COR-L47 (cell line): Measurements from ENCODE around the gene FAM120B.

Experiments used
- DNase-seq: peaks from one replicate; lab custom pipeline; 2025; lab: John Stamatoyannopoulos, UW

Gene FAM120B

DNA sequence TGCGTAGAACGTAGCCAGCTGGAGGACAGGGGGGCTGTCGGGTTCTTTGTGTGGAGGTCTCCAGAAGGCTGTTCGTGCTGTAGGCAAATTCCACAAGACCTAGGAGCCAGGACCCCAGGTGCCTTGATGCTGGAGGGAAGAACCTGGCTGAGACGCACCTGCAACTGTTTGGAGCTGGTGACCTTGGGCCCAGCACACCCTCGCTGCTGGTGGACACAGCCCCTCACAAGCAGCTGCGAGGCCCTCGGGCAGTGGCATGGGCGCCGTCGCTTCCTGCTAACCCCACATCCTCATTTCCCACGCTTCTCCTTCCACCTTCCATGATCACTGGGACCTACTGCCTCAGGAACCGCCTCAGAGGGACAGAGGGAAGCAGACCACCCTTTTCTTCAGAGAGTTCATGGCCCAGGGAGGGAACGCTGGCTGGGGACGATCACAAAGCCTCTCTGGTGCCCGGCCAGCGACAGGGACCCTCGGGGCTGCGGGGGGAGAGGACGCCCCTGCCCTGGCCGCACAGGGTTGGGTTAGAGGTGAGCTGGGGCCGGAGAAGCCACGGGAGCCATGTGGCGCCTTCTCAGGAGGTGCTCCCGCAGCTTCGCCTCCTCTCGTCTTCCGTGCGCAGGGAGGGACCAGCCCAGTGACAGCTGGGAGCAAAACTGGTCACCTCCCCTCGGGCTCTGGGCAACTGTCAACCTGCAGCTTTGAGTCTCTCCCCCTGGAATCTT, 34.1 kb upstream of the FAM120B start:
- no peak for DNase-seq

DNA sequence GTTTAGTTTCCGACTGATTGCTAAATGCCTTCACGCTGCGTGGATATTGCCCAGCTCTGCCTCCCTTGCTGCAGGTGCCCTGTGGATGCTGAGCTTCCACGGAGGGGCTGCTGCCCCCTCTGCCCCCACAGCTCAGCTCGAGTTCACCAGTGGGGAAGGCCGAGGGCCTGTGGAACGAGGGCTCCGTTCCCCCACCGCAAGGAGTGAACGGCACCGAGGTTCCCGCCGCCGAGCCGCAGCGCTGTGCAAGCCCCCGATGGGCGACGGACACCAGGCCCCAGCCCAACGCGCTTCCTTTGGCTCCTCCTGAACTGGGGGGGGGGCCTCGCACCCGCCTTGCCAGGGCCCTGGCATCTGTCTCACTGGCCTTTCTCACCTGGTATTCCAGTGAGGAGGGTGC, 33.4 kb upstream of the FAM120B start:
- no peak for DNase-seq

GRCh38 chr6:170273681-170274080, 32.9 kb upstream of the FAM120B start:
- DNase-seq: no peak

- DNase-seq: no peak
Observed at GRCh38 chr6:170274713-170275560, 31.6 kb upstream of the FAM120B start.

DNA sequence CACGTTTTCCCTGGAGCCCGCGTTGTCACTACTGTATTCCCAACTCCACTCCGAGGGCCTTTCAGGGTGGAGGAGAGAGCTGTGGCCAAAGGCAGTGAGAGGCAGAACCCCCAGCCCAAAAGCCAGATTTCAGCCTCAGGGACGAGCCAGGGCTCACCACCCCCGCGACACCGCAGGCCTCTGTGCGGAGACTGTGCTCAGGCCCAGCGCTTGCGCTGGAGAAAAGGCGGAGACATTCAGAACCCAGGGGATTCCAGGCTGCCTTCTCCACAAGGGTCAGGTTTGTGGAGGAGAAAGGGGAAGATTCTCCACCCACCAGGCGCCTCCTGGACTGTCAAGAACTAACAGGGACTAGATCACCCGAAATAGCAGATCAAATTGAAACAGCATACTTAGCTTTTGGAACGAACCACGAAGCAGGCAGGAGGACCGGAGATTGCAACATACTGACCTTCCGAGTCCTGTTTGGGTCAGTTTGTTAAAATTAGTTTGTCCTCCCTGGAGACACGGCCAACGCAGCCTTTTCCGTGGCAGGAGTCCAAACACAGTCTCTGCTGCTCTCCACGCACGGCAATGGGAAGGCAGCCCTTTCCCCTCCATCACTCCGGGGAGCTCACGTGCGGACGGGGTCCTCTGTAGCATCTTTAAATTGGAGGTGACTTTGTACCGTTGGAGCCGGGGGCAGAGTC, 30.0 kb upstream of the FAM120B start:
- DNase-seq: no peak

DNA sequence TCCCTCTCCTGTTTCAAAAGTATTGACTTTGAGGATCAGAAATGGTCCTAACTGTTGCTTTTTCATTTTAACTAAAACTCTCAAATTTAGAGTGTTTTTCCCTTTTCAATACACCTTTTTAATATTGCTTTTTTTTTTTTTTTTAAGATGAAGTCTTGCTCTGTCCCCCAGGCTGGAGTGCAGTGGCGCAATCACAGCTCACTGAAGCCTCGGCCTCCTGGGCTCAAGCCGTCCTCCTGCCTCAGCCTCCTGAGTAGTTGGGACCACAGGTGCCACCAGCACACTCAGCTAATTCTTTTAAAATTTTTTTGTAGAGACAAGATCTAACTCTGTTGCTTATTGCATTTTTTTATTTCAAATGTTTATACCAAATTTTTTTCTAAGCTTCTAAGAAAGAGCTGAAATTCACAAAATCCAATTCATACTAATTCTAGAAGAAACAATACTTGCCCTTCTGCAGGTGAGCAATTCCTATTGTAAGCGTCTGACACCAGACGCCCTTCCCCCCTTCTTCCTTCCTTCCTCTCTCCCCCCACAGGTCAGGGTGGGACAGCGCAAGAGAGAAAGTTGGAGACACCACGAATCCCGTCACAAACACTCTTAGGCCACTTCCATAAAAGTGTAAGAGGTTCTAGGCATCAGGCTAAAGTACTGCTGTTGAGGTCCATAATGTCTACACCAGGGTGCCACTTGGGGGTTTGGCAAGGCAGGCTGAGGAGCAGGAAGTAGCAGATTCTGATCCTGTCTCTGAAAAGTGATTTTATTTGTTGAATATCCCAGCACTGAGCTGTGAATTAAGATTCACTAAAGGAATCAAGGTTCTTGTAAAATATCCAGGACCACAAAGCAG, 28.4 kb upstream of the FAM120B start:
- DNase-seq: no peak

DNA sequence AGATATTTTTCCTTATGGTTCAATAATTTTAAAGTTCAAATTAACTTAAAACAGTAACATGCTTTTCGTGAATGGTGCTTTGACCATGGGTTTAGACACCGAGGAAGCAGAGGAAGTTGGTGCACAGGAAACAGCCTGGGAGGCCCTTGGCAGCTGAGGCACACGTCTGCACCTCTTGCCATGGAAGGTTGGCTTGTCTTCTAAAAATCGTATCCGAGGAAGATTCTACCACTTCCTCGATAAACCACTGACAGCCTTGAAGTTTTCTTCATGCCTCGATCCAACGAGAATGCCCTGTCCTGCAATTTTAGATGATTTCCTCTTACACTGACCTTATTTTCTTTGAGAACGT, 27.8 kb upstream of the FAM120B start:
- DNase-seq: no peak

- no peak for DNase-seq
Observed at GRCh38 chr6:170279426-170279825, 27.1 kb upstream of the FAM120B start.

- no peak for DNase-seq
Observed at GRCh38 chr6:170279977-170280688, 26.4 kb upstream of the FAM120B start.

- no peak for DNase-seq
Observed at GRCh38 chr6:170280689-170281045, 25.9 kb upstream of the FAM120B start.

DNA sequence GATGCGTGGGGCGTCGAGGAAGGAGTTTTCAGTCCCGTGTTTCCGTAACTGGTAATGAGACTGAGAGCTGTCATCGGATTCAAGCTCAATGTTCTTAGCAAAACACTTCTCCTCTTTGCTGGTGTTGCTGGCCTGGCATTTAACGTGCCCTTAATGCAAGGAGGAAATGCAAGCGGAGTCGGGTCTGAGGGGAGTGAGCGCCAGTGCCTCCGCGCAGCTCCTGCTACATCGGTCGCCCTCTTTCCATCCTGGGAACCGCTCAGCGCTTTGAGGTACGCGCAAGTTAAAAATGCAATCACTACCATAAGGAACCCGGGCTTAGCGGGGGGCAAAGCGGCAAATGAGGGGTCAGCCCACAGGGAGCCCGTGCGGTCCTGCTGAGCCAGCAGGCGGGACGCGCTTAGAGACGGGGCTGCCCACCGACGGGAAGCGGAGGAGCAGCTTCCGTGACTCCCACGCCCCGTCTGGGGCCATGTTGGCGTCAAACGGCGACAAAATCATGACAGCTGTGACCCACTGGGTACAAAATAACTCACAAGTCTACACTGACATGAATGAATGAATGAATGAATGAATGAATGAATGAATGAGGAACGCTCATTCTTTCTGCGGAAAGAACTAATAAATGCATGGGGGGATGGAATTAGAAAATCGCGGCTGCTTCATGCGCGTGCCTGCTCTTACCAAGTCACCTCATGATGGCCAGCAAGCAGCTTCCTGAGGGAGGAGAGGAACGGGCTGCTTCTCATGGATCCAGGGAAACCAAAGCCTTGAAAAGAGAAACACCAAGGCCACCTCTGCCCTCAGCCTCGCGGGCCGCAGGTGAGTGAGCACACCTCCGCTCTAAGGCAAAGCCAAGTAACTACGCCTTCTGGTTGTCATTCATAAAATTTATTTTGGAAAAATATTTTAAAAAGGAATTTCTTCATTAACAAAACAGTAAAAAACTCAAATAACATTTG, 24.9 kb upstream of the FAM120B start:
- DNase-seq: no peak

DNA sequence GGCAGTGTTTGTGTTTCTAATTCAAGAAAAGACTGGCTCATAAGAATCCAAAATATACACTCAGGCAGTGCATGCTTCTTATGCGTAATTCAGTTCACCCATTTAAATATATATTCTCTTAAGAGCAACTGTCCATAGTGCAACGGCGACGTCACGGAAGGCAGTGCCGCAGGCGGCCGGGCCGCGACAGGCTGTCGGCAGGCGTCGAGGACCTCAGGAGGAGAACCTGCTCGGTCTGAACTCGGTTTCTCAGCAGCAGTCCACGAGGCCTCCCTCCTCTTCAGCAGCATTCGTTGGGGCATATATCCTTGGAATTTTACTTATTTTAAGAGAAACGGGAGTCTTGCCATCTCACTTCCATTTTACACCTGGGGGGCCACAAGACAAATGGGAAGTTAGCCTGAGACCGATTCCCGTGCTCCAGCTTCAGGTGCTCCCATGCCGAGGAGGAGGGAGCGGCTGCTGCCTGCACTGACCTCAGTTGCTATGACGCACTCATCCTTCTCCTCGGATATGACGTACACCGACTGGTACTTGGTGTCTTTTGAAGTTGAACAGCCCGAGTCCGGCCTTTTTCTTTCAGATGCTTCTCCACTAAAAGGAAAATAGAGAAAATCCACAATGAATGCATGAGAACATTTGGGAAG, 23.9 kb upstream of the FAM120B start:
- DNase-seq: no peak

- no peak for DNase-seq
Observed at GRCh38 chr6:170283212-170284081, 23.1 kb upstream of the FAM120B start.

DNA sequence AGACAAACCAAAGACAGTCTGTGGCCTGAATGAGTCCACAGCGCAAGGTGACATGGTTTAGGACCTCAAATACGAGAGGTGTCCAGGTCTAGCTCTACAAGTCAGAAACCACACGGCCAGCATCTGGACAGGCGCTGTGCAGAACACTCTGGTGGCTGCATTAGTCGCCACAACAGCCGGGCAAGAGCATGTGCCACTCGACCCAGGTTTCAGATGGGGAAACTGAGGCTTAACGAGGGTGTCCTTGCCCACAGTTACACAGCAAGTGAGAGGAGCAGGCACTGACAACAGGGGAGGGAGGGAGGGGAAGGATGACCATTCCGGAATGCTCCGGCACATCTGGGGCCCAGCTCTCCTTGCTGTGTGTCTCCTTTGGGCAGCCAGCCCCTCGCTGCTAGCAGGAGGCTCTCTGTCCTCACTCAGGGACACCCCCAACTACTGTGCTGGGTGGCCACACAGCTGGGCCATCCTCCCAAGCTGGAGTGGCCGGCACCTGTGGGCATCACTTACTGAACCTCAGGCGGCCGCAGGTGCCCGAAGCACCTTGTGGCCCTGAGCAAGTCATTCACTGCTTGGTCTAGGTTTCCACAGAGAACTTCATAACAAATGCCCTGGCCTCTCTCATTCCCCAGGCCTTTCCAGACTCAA, 22.3 kb upstream of the FAM120B start:
- DNase-seq: no peak

GRCh38 chr6:170284866-170285469, 21.6 kb upstream of the FAM120B start:
- DNase-seq: no peak

DNA sequence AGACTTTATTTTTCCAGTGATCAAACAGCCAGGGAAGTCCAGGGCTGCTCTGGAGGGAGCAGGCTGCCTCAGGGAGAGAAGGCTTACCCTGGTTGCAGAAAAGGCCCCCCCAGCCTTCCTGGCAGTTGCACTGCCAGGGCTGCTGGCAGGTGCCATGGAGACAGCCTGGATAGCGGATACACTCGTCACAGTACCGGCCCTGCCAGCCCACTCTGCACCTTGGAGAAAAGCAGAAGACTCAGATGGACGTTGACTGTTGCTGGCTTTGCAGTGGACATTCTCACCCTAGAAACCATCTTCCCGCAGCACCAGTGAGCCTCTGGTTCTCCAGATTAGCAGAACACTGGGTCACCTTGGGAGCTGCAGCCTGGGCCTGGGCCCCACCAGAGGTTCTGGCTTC, 21.1 kb upstream of the FAM120B start:
- DNase-seq: no peak

DNA sequence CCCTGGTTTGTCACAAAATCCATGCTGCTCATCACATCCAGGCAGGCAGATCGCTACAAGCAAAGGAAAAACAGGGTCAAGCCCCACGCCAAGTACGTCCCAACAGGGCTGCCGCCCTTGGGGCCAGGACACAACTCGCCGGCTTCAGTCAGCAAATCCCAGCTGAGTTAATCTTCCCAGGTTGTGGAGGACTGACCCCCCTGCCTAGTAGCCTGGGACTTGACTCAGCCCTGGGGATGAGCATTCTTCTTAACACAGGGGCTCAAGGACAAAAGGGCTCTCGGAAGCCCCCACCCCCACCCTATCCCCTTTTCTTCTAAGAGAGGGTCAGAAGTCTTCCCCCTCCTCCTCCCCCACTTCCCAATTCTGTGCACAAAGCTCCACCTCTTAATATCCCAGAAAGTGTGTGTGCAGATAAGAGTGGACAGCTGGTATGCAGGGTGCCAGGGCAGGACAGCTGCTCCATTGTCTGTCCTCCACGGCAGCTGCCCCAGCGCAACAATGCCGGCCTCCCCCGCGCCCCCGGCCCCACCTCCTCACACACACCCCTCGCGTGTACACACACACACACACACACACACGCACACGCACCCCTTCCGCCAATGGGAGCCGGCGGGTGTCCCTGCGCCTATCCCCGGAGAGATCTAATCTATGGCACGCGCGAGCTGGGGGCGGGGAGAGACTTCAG, 20.2 kb upstream of the FAM120B start:
- DNase-seq: no peak
